Osteocyte (in vitro differentiated cells): ENCODE measurements around the gene ZNF385B. TPM values are rescaled to one million over a fixed set of nuclear protein-coding genes. Genes with fewer than 3 reads are reported as not detected.

ENCODE experiments used
- DNase-seq: peaks from one replicate; pipeline ENCODE4 v3.0.0; 2021; ENCODE audit warnings: mixed read lengths; ENCODE audit not compliant: unreplicated experiment; ENCODE audit errors: extremely low spot score
- H3K27ac Mint-ChIP-seq: one replicate; pipeline ENCODE4 v1.8.0; 2021; ENCODE audit warnings: mild to moderate bottlenecking, mixed read lengths; ENCODE audit not compliant: unreplicated experiment
- H3K27me3 Mint-ChIP-seq: one replicate; pipeline ENCODE4 v1.8.0; 2021; ENCODE audit warnings: mixed read lengths; ENCODE audit not compliant: unreplicated experiment
- H3K36me3 Mint-ChIP-seq: one replicate; pipeline ENCODE4 v1.8.0; 2021; ENCODE audit warnings: mixed read lengths; ENCODE audit not compliant: unreplicated experiment
- H3K4me1 Mint-ChIP-seq: one replicate; pipeline ENCODE4 v1.8.0; 2021; ENCODE audit warnings: mixed read lengths; ENCODE audit not compliant: unreplicated experiment
- H3K4me3 Mint-ChIP-seq: one replicate; pipeline ENCODE4 v1.8.0; 2021; ENCODE audit warnings: mild to moderate bottlenecking, moderate library complexity, mixed read lengths; ENCODE audit not compliant: unreplicated experiment
- H3K9me3 Mint-ChIP-seq: one replicate; pipeline ENCODE4 v1.8.0; 2021; ENCODE audit warnings: mixed read lengths; ENCODE audit not compliant: unreplicated experiment
- CTCF ChIP-seq: fragments of 200-600 bp; sonication (generic); IDR thresholded peaks from 2 replicates; pipeline ENCODE4 v1.5.0; 2021; ENCODE audit warnings: antibody characterized with exemption, mild to moderate bottlenecking, moderate library complexity
- total RNA-seq: library from RNA; stranded (reverse); gene quantifications from 2 replicates; pipeline ENCODE4 v1.2.1, GENCODE V29; 2021

Gene ZNF385B
- total RNA-seq, 1 donor from 2014 or later, result 0.13 TPM

- Mint-ChIP-seq H3K4me3 (no peak overlapping the region), H3K4me1 (no peaks in the 10 kb centered on the region), H3K9me3 (no peaks in the 10 kb centered on the region), H3K27me3 (no peaks in the 10 kb centered on the region), H3K27ac (no peak overlapping the region), H3K36me3 (no peaks in the 10 kb centered on the region)
- DNase-seq, result no peak
- no peak for TF ChIP-seq CTCF
Observed at GRCh38 chr2:179671043-179671981, 190.1 kb downstream of the ZNF385B start.

DNA sequence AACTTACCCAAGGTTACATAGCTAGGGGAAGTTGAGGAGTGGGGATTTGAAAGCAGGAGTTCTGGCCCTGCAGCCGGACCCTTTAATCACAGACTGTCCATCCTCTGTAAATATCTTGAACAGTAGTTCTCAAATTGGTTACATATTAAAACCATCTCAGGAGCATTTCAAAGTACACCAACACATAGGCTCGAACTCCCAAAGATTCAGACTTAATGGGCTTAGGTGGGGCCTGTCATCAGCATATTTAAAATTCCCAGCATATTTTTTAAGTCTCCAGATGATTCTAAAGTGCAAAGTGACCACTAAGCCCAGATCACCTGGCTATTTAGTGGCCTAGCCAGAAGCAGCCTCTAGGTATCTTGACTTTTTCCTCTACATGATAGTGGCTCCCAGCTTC, 192.2 kb downstream of the ZNF385B start:
- Mint-ChIP-seq H3K9me3 (no peaks in the 10 kb centered on the region), H3K27ac (no peak overlapping the region), H3K4me1 (no peaks in the 10 kb centered on the region), H3K36me3 (no peaks in the 10 kb centered on the region), H3K27me3 (no peaks in the 10 kb centered on the region), H3K4me3 (no peak overlapping the region)
- DNase-seq, result no peak
- TF ChIP-seq CTCF, result no peak

GRCh38 chr2:179664972-179665812, 196.2 kb downstream of the ZNF385B start:
- no peak for TF ChIP-seq CTCF
- H3K4me3 Mint-ChIP-seq, result no peak overlapping the region
- no peaks in the 10 kb centered on the region for H3K9me3 Mint-ChIP-seq
- no peaks in the 10 kb centered on the region for H3K4me1 Mint-ChIP-seq
- H3K27ac Mint-ChIP-seq, result no peak overlapping the region
- H3K36me3 Mint-ChIP-seq, result no peaks in the 10 kb centered on the region
- H3K27me3 Mint-ChIP-seq, result no peaks in the 10 kb centered on the region
- no peak for DNase-seq

GRCh38 chr2:179661986-179662385, 199.4 kb downstream of the ZNF385B start:
- no peak for TF ChIP-seq CTCF
- Mint-ChIP-seq H3K36me3 (no peaks in the 10 kb centered on the region), H3K27me3 (no peaks in the 10 kb centered on the region), H3K4me1 (no peaks in the 10 kb centered on the region), H3K9me3 (no peaks in the 10 kb centered on the region), H3K4me3 (no peak overlapping the region), H3K27ac (no peak overlapping the region)
- DNase-seq, result no peak

DNA sequence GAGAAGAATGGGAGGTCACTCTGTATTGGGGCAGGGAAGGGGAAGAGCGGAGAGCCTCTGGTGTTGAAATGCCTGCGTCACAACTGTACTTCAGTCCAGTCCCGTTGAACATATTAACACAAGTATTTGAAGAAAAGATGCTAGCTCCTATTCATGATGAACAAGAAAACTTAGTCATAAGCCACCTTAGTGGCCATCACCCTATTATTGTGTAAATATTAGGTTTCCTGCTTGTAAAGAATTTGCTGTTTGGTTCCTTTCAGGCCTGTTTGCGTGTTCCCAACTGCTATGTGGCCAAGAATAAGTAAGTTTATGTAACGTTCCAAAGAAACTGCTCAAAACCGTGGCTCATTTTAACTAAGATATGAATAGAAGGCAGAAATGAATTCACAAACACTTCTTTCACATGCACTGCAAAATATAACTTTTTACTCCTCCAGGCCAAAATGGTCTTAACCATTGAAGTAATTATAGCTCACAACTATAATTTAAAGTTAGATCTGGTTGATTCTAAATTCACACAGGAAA, 204.3 kb downstream of the ZNF385B start:
- no peak for DNase-seq
- no peak for TF ChIP-seq CTCF
- Mint-ChIP-seq H3K27ac (no peak overlapping the region), H3K4me1 (no peaks in the 10 kb centered on the region), H3K4me3 (no peak overlapping the region), H3K27me3 (no peaks in the 10 kb centered on the region), H3K36me3 (no peaks in the 10 kb centered on the region), H3K9me3 (no peaks in the 10 kb centered on the region)
